OCI-LY1 (cell line): ENCODE data around the gene AHSP.
"Not testable (repeated sequence)": the region's sequence is repeated elsewhere in the genome, so short reads cannot be mapped to it uniquely, and the experiment has no call there.

ENCODE experiments used
- H2AFZ ChIP-seq: fragments of 200-600 bp; sonication (generic), shearing (Covaris generic); 2 replicates; pipeline ENCODE4 v1.6.0; 2014; ENCODE audit warnings: antibody characterized with exemption, mild to moderate bottlenecking, low read length
- H3F3A ChIP-seq: fragments of 200-600 bp; sonication (generic), shearing (Covaris generic); 2 replicates; pipeline ENCODE4 v1.6.0; 2014; ENCODE audit warnings: mild to moderate bottlenecking, antibody characterized with exemption, low read length, moderate library complexity; ENCODE audit not compliant: insufficient read depth
- H3K27ac ChIP-seq: fragments of 200-600 bp; sonication (generic); 2 replicates; pipeline ENCODE4 v1.5.1; 2014; ENCODE audit warnings: low read length, mixed run types, mild to moderate bottlenecking, low read depth; ENCODE audit not compliant: poor library complexity, severe bottlenecking
- H3K27me3 ChIP-seq: fragments of 200-600 bp; sonication (generic); 2 replicates; pipeline ENCODE4 v1.6.0; 2014; ENCODE audit warnings: antibody characterized with exemption, mild to moderate bottlenecking, low read length, moderate library complexity; ENCODE audit not compliant: insufficient read depth
- H3K36me3 ChIP-seq: fragments of 200-600 bp; sonication (generic); 2 replicates; pipeline ENCODE4 v1.6.1; 2014; ENCODE audit warnings: mild to moderate bottlenecking, antibody characterized with exemption, low read length, moderate library complexity, mixed read lengths; ENCODE audit not compliant: insufficient read depth
- H3K4me1 ChIP-seq: fragments of 200-600 bp; sonication (generic); 2 replicates; pipeline ENCODE4 v1.5.1; 2014; ENCODE audit warnings: mild to moderate bottlenecking, low read length, moderate library complexity; ENCODE audit not compliant: insufficient read depth, severe bottlenecking
- H3K4me2 ChIP-seq: fragments of 200-600 bp; sonication (generic), shearing (Covaris generic); 2 replicates; pipeline ENCODE4 v1.6.1; 2014; ENCODE audit warnings: low read length
- H3K4me3 ChIP-seq: fragments of 200-600 bp; sonication (generic); 2 replicates; pipeline ENCODE4 v1.5.1; 2014; ENCODE audit warnings: low read length, low read depth, mild to moderate bottlenecking, mixed read lengths; ENCODE audit not compliant: poor library complexity, severe bottlenecking
- H3K79me2 ChIP-seq: fragments of 200-600 bp; shearing (Covaris generic); 2 replicates; pipeline ENCODE4 v1.6.1; 2016; ENCODE audit warnings: mixed run types, low read length, mixed read lengths; ENCODE audit not compliant: insufficient read depth
- H3K9ac ChIP-seq: fragments of 200-600 bp; sonication (generic), shearing (Covaris generic); 2 replicates; pipeline ENCODE4 v1.6.1; 2014; ENCODE audit warnings: mild to moderate bottlenecking, low read length, mixed read lengths
- H3K9me2 ChIP-seq: fragments of 200-600 bp; sonication (generic), shearing (Covaris generic); 2 replicates; pipeline ENCODE4 v1.6.1; 2014; ENCODE audit warnings: low read depth, mild to moderate bottlenecking, low read length, mixed read lengths
- H3K9me3 ChIP-seq: fragments of 200-600 bp; shearing (Covaris generic); 2 replicates; pipeline ENCODE4 v1.6.1; 2014; ENCODE audit warnings: low read length, mixed read lengths
- H4K20me1 ChIP-seq: fragments of 200-600 bp; sonication (generic), shearing (Covaris generic); 2 replicates; pipeline ENCODE4 v1.6.0; 2016; ENCODE audit warnings: mild to moderate bottlenecking, low read length; ENCODE audit not compliant: insufficient read depth
- CTCF ChIP-seq: fragments of 200-600 bp; sonication (generic), shearing (Covaris generic); IDR thresholded peaks from 2 replicates; pipeline ENCODE4 v1.5.1; 2017; ENCODE audit warnings: mild to moderate bottlenecking, antibody characterized with exemption, low read length, moderate library complexity, mixed read lengths
- EZH2 ChIP-seq: fragments of 200-600 bp; sonication (generic), shearing (Covaris generic); IDR thresholded peaks from 2 replicates; pipeline ENCODE4 v1.8.0; 2017; ENCODE audit warnings: borderline replicate concordance, mixed run types, mild to moderate bottlenecking, antibody characterized with exemption, low read length, moderate library complexity, mixed read lengths

AHSP gene

GRCh38 chr16:31536804-31537361, 9.2 kb downstream of the AHSP start:
- TF ChIP-seq EZH2 (no peak), CTCF (no peak)
- Histone ChIP-seq H2AFZ (no peak overlapping the region), H3K36me3 (no peaks in the 10 kb centered on the region), H4K20me1 (no peaks in the 10 kb centered on the region), H3K9me3 (no peaks in the 10 kb centered on the region), H3K79me2 (no peaks in the 10 kb centered on the region), H3K27ac (no peak overlapping the region), H3K4me2 (no peak overlapping the region), H3K4me1 (no peaks in the 10 kb centered on the region), H3F3A (no peaks in the 10 kb centered on the region), H3K27me3 (no peaks in the 10 kb centered on the region), H3K9me2 (no peaks in the 10 kb centered on the region), H3K4me3 (no peak overlapping the region), H3K9ac (no peak overlapping the region)

GRCh38 chr16:31537362-31538242, 9.9 kb downstream of the AHSP start:
- no peaks in the 10 kb centered on the region for H3K4me1 ChIP-seq
- no peak overlapping the region for H2AFZ ChIP-seq
- TF ChIP-seq EZH2, result no peak
- no peak for TF ChIP-seq CTCF
- no peak overlapping the region for H3K27ac ChIP-seq
- no peaks in the 10 kb centered on the region for H4K20me1 ChIP-seq
- no peaks in the 10 kb centered on the region for H3K9me2 ChIP-seq
- H3K9ac ChIP-seq, result no peak overlapping the region
- no peak overlapping the region for H3K4me3 ChIP-seq
- no peaks in the 10 kb centered on the region for H3K79me2 ChIP-seq
- H3F3A ChIP-seq, result no peaks in the 10 kb centered on the region
- no peaks in the 10 kb centered on the region for H3K36me3 ChIP-seq
- no peaks in the 10 kb centered on the region for H3K9me3 ChIP-seq
- no peaks in the 10 kb centered on the region for H3K27me3 ChIP-seq
- no peak overlapping the region for H3K4me2 ChIP-seq

- H3K4me2 ChIP-seq, result not testable (repeated sequence)
These were observed 10.5 kb downstream of the AHSP start for GRCh38 chr16:31538243-31538598.

GRCh38 chr16:31539762-31540161, 12.1 kb downstream of the AHSP start:
- H3K9me2 ChIP-seq, H3K4me1 ChIP-seq, H3K27me3 ChIP-seq, H3K36me3 ChIP-seq, H2AFZ ChIP-seq, H3K4me3 ChIP-seq, H3F3A ChIP-seq, H3K4me2 ChIP-seq, H4K20me1 ChIP-seq, H3K9ac ChIP-seq, H3K9me3 ChIP-seq, H3K79me2 ChIP-seq, H3K27ac ChIP-seq: not testable (repeated sequence)

More at GRCh38 chr16:31538243-31538598, 10.5 kb downstream of the AHSP start:
- not testable (repeated sequence) for H3K27me3 ChIP-seq, H3K4me1 ChIP-seq, H3K4me3 ChIP-seq, H3K9ac ChIP-seq, H3K27ac ChIP-seq, H2AFZ ChIP-seq, H4K20me1 ChIP-seq, H3K36me3 ChIP-seq, H3K79me2 ChIP-seq, H3F3A ChIP-seq, H3K9me3 ChIP-seq, H3K9me2 ChIP-seq
